Right cardiac atrium (tissue), 5 donors: ENCODE measurements around the gene P2RY11. TPM values are rescaled to one million over a fixed set of nuclear protein-coding genes. Genes with fewer than 3 reads are reported as not detected.

ENCODE experiments used
- ATAC-seq, 2 donors: fragments of 200-7000 bp; cut with Tn5 transposase; one replicate each; pipeline versions ENCODE4 v1.8.0 to v1.9.1; 2020; ENCODE audit warnings: moderate library complexity in 2 of 2, mild to moderate bottlenecking in 1 of 2
- DNase-seq, 3 donors: peaks; one replicate each; pipeline ENCODE4 v3.0.0-alpha.2; 2020
- H3K27ac ChIP-seq: one replicate; pipeline ENCODE4 v1.5.1; 2013; ENCODE audit warnings: mild to moderate bottlenecking, low read length, control low read depth, moderate library complexity
- H3K27me3 ChIP-seq: one replicate; pipeline ENCODE4 v1.6.1; 2013; ENCODE audit not compliant: control insufficient read depth, insufficient read depth
- H3K4me1 ChIP-seq: one replicate; pipeline ENCODE4 v1.6.1; 2013; ENCODE audit warnings: low read length; ENCODE audit not compliant: control insufficient read depth, insufficient read depth
- H3K4me3 ChIP-seq: one replicate; pipeline ENCODE4 v1.5.1; 2013; ENCODE audit warnings: low read length, control low read depth
- H3K9me3 ChIP-seq: one replicate; pipeline ENCODE4 v1.6.1; 2013; ENCODE audit warnings: low read length; ENCODE audit not compliant: control insufficient read depth
- WGBS: extraction: QIAGEN DNeasy Blood & Tissue Kit; methylation state at CpG from one replicate; pipeline ENCODE4 v1.1.7; 2013; 5-methylcytosine and 5-hydroxymethylcytosine counted together
- intact Hi-C, 4 donors: fragments of 100-400 bp; cut with DNase I; formaldehyde crosslinking; loops; one replicate each; pipeline versions ENCODE4 v1.11.0 to v1.14.0; 2022 to 2023
- long read RNA-seq, 4 donors: library from polyadenylated mRNA; unstranded; transcript quantifications; one replicate each; pipeline ENCODE4 v2.0.0, GENCODE V29; 2020 to 2021
- polyA plus RNA-seq: library from polyadenylated mRNA; stranded (reverse); fragments of 200-250 nt; gene quantifications from one replicate; pipeline ENCODE4 v1.2.3, GENCODE V29; 2013
- total RNA-seq, 4 donors: library from RNA; stranded (reverse); fragmentation: NEBNext Ultra II Directional; extraction: Animal tissue kit (Norgen Biotek cat#: 25700); gene quantifications; one replicate each; pipeline ENCODE4 v1.2.1, GENCODE V29; 2021
- donor health status: healthy with polysubstance abuse.
- donor health status: DM: no; HTN: yes; CAD: no.
- donor health status: DM: no; HTN: no; CAD: no.
- donor health status: DM: no; HTN: yes; CAD: no; lungs with severe emphysema.
- donor health status: DM: yes; HTN: yes; CAD: no.

P2RY11 gene
- total RNA-seq = 1 to 10 TPM; 4.4 to 6.6 (median 4.9) TPM
- 2.9 TPM for polyA plus RNA-seq
- long read RNA-seq, donor 1 = 0 reads
- long read RNA-seq, donor 2, partial matches to known transcripts = 0 of 1 reads
- long read RNA-seq, donor 2, other reads (novel, unspliced or antisense) = 1 of 1 reads
- long read RNA-seq, donor 3, partial matches to known transcripts = 5 of 5 reads
- long read RNA-seq, donor 3, other reads (novel, unspliced or antisense) = 0 of 5 reads
- long read RNA-seq, donor 4, partial matches to known transcripts = 0 of 1 reads
- long read RNA-seq, donor 4, other reads (novel, unspliced or antisense) = 1 of 1 reads

- Histone ChIP-seq H3K4me1 (no peaks in the 10 kb centered on the region), H3K27me3 (no peaks in the 10 kb centered on the region), H3K9me3 (no peaks in the 10 kb centered on the region), H3K4me3 (no peak within 1 kb of the TSS), H3K27ac (no peak within 1 kb of the TSS)
- peak; percentile 31 to 67 (median 64) for DNase-seq
- 54% methylated on average over 8 of the region's 8 CpGs for WGBS
- no peak for ATAC-seq
- intact Hi-C loops = no loop called here
Measured at GRCh38 chr19:10111405-10111811, at the start of gene P2RY11. Gene P2RY11, plus strand, starts transcription at chr19:10111693. Its CDS starts 29 bp downstream, at chr19:10111722.

- no peak for DNase-seq
- no peak overlapping the region for H3K27ac ChIP-seq
- H3K4me3 ChIP-seq = no peak overlapping the region
- no peaks in the 10 kb centered on the region for H3K27me3 ChIP-seq
- H3K9me3 ChIP-seq = no peaks in the 10 kb centered on the region
- intact Hi-C loops = no loop called here
- no peak for ATAC-seq
- WGBS = 26% methylated on average over 21 of the region's 21 CpGs
- no peaks in the 10 kb centered on the region for H3K4me1 ChIP-seq
Measured at GRCh38 chr19:10061717-10062310, 49.7 kb upstream of the P2RY11 start.

- intact Hi-C loops = no loop called here
- WGBS = 60% methylated on average over 4 of the region's 4 CpGs
- Histone ChIP-seq H3K27me3 (no peaks in the 10 kb centered on the region), H3K4me1 (no peaks in the 10 kb centered on the region), H3K9me3 (no peaks in the 10 kb centered on the region), H3K4me3 (no peak overlapping the region), H3K27ac (no peak overlapping the region)
- no peak for DNase-seq
- ATAC-seq = no peak
Measured at GRCh38 chr19:10068205-10068604, 43.3 kb upstream of the P2RY11 start.

- no peak for ATAC-seq
- DNase-seq = no peak
- intact Hi-C loops = no loop called here
- Histone ChIP-seq H3K9me3 (peaks cover 3% of the 10 kb centered on the region), H3K27me3 (no peaks in the 10 kb centered on the region), H3K4me1 (no peaks in the 10 kb centered on the region), H3K27ac (no peak overlapping the region), H3K4me3 (no peak overlapping the region)
- WGBS = 68% methylated on average over 6 of the region's 6 CpGs
Measured at GRCh38 chr19:10069046-10069445, 42.4 kb upstream of the P2RY11 start.

- no peak overlapping the region for H3K4me3 ChIP-seq
- DNase-seq = no peak
- H3K27me3 ChIP-seq = no peaks in the 10 kb centered on the region
- peak; percentile 16 to 25 for ATAC-seq
- H3K27ac ChIP-seq = no peak overlapping the region
- H3K9me3 ChIP-seq = peaks cover 4% of the 10 kb centered on the region
- H3K4me1 ChIP-seq = no peaks in the 10 kb centered on the region
- intact Hi-C loops = no loop called here
- WGBS = 73% methylated on average over 22 of the region's 22 CpGs
Measured at GRCh38 chr19:10070730-10071446, 40.6 kb upstream of the P2RY11 start.

GRCh38 chr19:10074153-10074552, 37.3 kb upstream of the P2RY11 start:
- WGBS = 60% methylated on average over 2 of the region's 2 CpGs
- Histone ChIP-seq H3K4me1 (no peaks in the 10 kb centered on the region), H3K9me3 (peaks cover 4% of the 10 kb centered on the region), H3K27me3 (no peaks in the 10 kb centered on the region), H3K27ac (no peak overlapping the region), H3K4me3 (no peak overlapping the region)
- ATAC-seq (no peak), DNase-seq (no peak)
- intact Hi-C loops = no loop called here

GRCh38 chr19:10076535-10076934, 35.0 kb upstream of the P2RY11 start:
- no peak overlapping the region for H3K27ac ChIP-seq
- intact Hi-C loops = no loop called here
- WGBS = 74% methylated on average over 6 of the region's 6 CpGs
- peaks cover 4% of the 10 kb centered on the region for H3K9me3 ChIP-seq
- ATAC-seq (no peak), DNase-seq (no peak)
- H3K27me3 ChIP-seq = no peaks in the 10 kb centered on the region
- H3K4me3 ChIP-seq = no peak overlapping the region
- no peaks in the 10 kb centered on the region for H3K4me1 ChIP-seq

- WGBS = 64% methylated on average over 8 of the region's 8 CpGs
- H3K4me1 ChIP-seq = no peaks in the 10 kb centered on the region
- DNase-seq (no peak), ATAC-seq (no peak)
- peaks cover 4% of the 10 kb centered on the region for H3K9me3 ChIP-seq
- H3K27me3 ChIP-seq = no peaks in the 10 kb centered on the region
- H3K4me3 ChIP-seq = no peak overlapping the region
- H3K27ac ChIP-seq = no peak overlapping the region
- intact Hi-C loops = no loop called here
Measured at GRCh38 chr19:10078329-10078728, 33.2 kb upstream of the P2RY11 start.

- Histone ChIP-seq H3K9me3 (peaks cover 1% of the 10 kb centered on the region), H3K27me3 (no peaks in the 10 kb centered on the region), H3K4me1 (no peaks in the 10 kb centered on the region), H3K4me3 (no peak overlapping the region), H3K27ac (no peak overlapping the region)
- no peak for DNase-seq
- no peak for ATAC-seq
- 60% methylated on average over 7 of the region's 7 CpGs for WGBS
- intact Hi-C loops = no loop called here
Measured at GRCh38 chr19:10079031-10079453, 32.5 kb upstream of the P2RY11 start.

- 78% methylated on average over 9 of the region's 9 CpGs for WGBS
- Histone ChIP-seq H3K4me1 (peaks cover 3% of the 10 kb centered on the region), H3K9me3 (no peaks in the 10 kb centered on the region), H3K27ac (no peak overlapping the region), H3K4me3 (no peak overlapping the region), H3K27me3 (no peaks in the 10 kb centered on the region)
- intact Hi-C loops = no loop called here
- ATAC-seq (no peak), DNase-seq (no peak)
Measured at GRCh38 chr19:10083911-10084310, 27.6 kb upstream of the P2RY11 start.

- WGBS = 71% methylated on average over 3 of the region's 3 CpGs
- H3K27ac ChIP-seq = no peak overlapping the region
Measured at GRCh38 chr19:10084803-10085202, 26.7 kb upstream of the P2RY11 start.

More at GRCh38 chr19:10084803-10085202, 26.7 kb upstream of the P2RY11 start:
- Histone ChIP-seq H3K4me1 (peaks cover 3% of the 10 kb centered on the region), H3K9me3 (no peaks in the 10 kb centered on the region), H3K4me3 (no peak overlapping the region), H3K27me3 (no peaks in the 10 kb centered on the region)
- ATAC-seq = no peak
- DNase-seq = no peak
- intact Hi-C loops = no loop called here
